Measurements from ENCODE around the gene RXRA.

- no peak for TF ChIP-seq CTCF (IDR thresholded peaks at IDR 0.05; ENCODE audit: poor library complexity, severe bottlenecking)
- no peak for TF ChIP-seq EZH2 (IDR thresholded peaks at IDR 0.05; ENCODE audit: borderline replicate concordance, insufficient read depth, low read length, poor library complexity, severe bottlenecking)
- no peak for TF ChIP-seq RAD21 (conservative IDR thresholded peaks at IDR 0.05)
- TF ChIP-seq EP300 (conservative IDR thresholded peaks at IDR 0.05; ENCODE audit: poor library complexity, severe bottlenecking) = no peak
- TF ChIP-seq POLR2AphosphoS5 (IDR thresholded peaks at IDR 0.05) = no peak
- no peak for TF ChIP-seq SMC3 (conservative IDR thresholded peaks at IDR 0.05; ENCODE audit: poor library complexity)
- TF ChIP-seq TAF1 (IDR thresholded peaks at IDR 0.05; ENCODE audit: low read depth) = no peak
Observed at GRCh38 chr9:134410835-134411217, 84.6 kb downstream of the RXRA start.
